Lung microvascular endothelial cell (primary cell): ENCODE measurements around the gene PTPRN2. TPM values are rescaled to one million over a fixed set of nuclear protein-coding genes. Genes with fewer than 3 reads are reported as not detected.

ENCODE experiments used
- DNase-seq, 2 donors: peaks; one replicate each; pipeline versions ENCODE4 v3.0.0 to v3.0.0-alpha.2; 2010; ENCODE audit warnings: low read depth in 2 of 2
- total RNA-seq: library from RNA; depleted of rRNA; stranded (reverse); fragments of >200 nt; gene quantifications from 2 replicates; pipeline ENCODE4 v1.2.1, GENCODE V29; 2014

The PTPRN2 gene
- total RNA-seq, 1 donor from 2014 or later: 4.6 TPM

- DNase-seq: no peak
These were observed 713.3 kb downstream of the PTPRN2 start for GRCh38 chr7:157874208-157874816.

- DNase-seq: no peak
These were observed 714.0 kb downstream of the PTPRN2 start for GRCh38 chr7:157873664-157874063.

- no peak for DNase-seq
These were observed 714.4 kb downstream of the PTPRN2 start for GRCh38 chr7:157873181-157873580.

GRCh38 chr7:157872447-157872846 is 715.2 kb downstream of the PTPRN2 start:
- no peak for DNase-seq

GRCh38 chr7:157871681-157872080 is 715.9 kb downstream of the PTPRN2 start:
- DNase-seq: no peak

- DNase-seq: no peak
These were observed 716.9 kb downstream of the PTPRN2 start for GRCh38 chr7:157870644-157871290.

- no peak for DNase-seq
These were observed 717.8 kb downstream of the PTPRN2 start for GRCh38 chr7:157869793-157870192.

- no peak for DNase-seq
These were observed 719.8 kb downstream of the PTPRN2 start for GRCh38 chr7:157867685-157868305.

GRCh38 chr7:157866336-157866924 is 721.2 kb downstream of the PTPRN2 start:
- no peak for DNase-seq

GRCh38 chr7:157865351-157866165 is 722.1 kb downstream of the PTPRN2 start:
- DNase-seq: no peak

- no peak for DNase-seq
These were observed 722.7 kb downstream of the PTPRN2 start for GRCh38 chr7:157864911-157865310.

- no peak for DNase-seq
These were observed 723.5 kb downstream of the PTPRN2 start for GRCh38 chr7:157863906-157864810.

GRCh38 chr7:157863176-157863575 is 724.4 kb downstream of the PTPRN2 start:
- DNase-seq: no peak

- DNase-seq: no peak
These were observed 724.9 kb downstream of the PTPRN2 start for GRCh38 chr7:157862731-157863130.

GRCh38 chr7:157861551-157861950 is 726.1 kb downstream of the PTPRN2 start:
- no peak for DNase-seq

GRCh38 chr7:157861031-157861491 is 726.6 kb downstream of the PTPRN2 start:
- DNase-seq: no peak

- no peak for DNase-seq
These were observed 727.2 kb downstream of the PTPRN2 start for GRCh38 chr7:157860406-157860805.

GRCh38 chr7:157859915-157860314 is 727.7 kb downstream of the PTPRN2 start:
- no peak for DNase-seq

- DNase-seq: no peak
These were observed 730.0 kb downstream of the PTPRN2 start for GRCh38 chr7:157857578-157858075.

GRCh38 chr7:157856873-157857577 is 730.6 kb downstream of the PTPRN2 start:
- DNase-seq: no peak
